ENCODE data around the gene CCDC88B. TPM values are rescaled to one million over a fixed set of nuclear protein-coding genes. Genes with fewer than 3 reads are reported as not detected.

Gene CCDC88B
- total RNA-seq, 1 donor from 2014 or later: 5.1 TPM

GRCh38 chr11:64343767-64344559, 4.0 kb downstream of the CCDC88B start:
- Histone ChIP-seq H3K36me3 (no peaks in the 10 kb centered on the region), H3K4me3 (no peak overlapping the region), H3K9me3 (no peaks in the 10 kb centered on the region), H3K4me1 (peaks cover 3 to 6% of the 10 kb centered on the region in 2 donors), H3K27me3 (no peaks in the 10 kb centered on the region), H3K27ac (no peak overlapping the region)
- intact Hi-C loops (cut with DNase I): no loop called here
- no peak for TF ChIP-seq CTCF (IDR thresholded peaks at IDR 0.05)
- DNase-seq (ENCODE audit: low spot score in 2 of 2): no peak

- intact Hi-C loops (cut with DNase I): no loop called here
- H3K4me3 ChIP-seq: no peak overlapping the region
- no peak for DNase-seq (ENCODE audit: low spot score in 2 of 2)
- TF ChIP-seq CTCF (IDR thresholded peaks at IDR 0.05): no peak
- H3K27ac ChIP-seq: no peak overlapping the region
- peaks cover 3 to 6% of the 10 kb centered on the region in 2 donors for H3K4me1 ChIP-seq
- H3K36me3 ChIP-seq: no peaks in the 10 kb centered on the region
- no peaks in the 10 kb centered on the region for H3K9me3 ChIP-seq
- no peaks in the 10 kb centered on the region for H3K27me3 ChIP-seq
These were observed 4.8 kb downstream of the CCDC88B start for GRCh38 chr11:64344787-64345186.

DNA sequence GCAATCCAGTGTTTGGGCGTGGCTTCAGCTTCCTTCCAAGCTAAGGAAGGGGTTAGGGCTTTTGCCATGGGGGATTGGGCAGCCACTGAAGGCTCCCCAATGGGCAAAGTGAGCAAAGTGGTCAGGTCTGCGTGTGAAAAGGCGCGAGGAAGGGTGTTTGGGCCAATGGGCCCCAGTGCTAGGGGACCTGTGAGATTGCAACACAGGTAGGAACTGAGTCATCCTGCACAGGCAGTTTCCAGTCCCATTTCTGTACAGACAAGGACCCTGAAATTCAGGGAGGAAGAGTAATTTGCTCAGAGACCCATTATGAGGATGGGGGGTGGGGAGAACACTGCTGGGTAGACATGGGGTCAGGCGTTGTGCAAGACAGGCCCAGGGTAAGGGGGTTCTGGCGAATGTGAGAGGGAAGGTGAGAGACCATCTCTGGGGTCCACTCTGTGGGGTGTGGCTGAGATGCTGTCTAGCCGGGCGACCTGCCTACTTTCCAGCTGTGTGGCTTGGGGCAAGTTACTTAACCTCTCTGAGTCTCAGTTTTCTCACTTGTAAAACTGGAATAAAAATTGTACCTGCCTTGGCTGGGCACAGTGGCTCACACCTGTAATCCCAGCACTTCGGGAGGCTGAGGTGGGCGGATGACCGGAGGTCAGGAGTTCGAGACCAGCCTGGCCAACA, 7.3 kb downstream of the CCDC88B start:
- no peaks in the 10 kb centered on the region for H3K9me3 ChIP-seq
- no peaks in the 10 kb centered on the region for H3K36me3 ChIP-seq
- peaks cover 0 to 1% of the 10 kb centered on the region in 2 donors for H3K4me1 ChIP-seq
- no peak for TF ChIP-seq CTCF (IDR thresholded peaks at IDR 0.05)
- H3K27ac ChIP-seq: no peak overlapping the region
- no peak for DNase-seq (ENCODE audit: low spot score in 2 of 2)
- no peak overlapping the region for H3K4me3 ChIP-seq
- intact Hi-C loops (cut with DNase I): no loop called here
- no peaks in the 10 kb centered on the region for H3K27me3 ChIP-seq

GRCh38 chr11:64348383-64349024, 8.5 kb downstream of the CCDC88B start:
- Histone ChIP-seq H3K9me3 (no peaks in the 10 kb centered on the region), H3K27me3 (no peaks in the 10 kb centered on the region), H3K4me1 (no peaks in the 10 kb centered on the region), H3K36me3 (no peaks in the 10 kb centered on the region), H3K4me3 (no peak overlapping the region), H3K27ac (no peak overlapping the region)
- no peak for DNase-seq (ENCODE audit: low spot score in 2 of 2)
- no peak for TF ChIP-seq CTCF (IDR thresholded peaks at IDR 0.05)
- intact Hi-C loops (cut with DNase I): no loop called here

DNA sequence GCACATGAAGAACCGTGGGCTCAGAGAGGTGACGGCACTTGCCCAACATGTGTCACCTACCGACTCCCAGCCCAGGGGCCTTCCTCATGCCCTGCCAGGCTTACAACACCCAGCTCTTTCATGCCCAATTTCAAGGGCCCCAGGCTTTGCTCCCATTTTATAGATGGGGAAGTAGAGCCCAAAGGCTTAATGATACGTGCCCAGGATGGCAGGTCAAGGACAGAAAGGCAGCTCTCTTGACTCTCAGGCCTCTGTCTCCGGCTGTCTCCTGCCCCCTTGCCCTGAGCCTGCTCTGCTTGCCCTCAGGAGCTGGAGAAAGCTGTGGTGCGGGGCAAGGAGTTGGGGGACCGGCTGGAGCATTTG, 9.0 kb downstream of the CCDC88B start:
- Histone ChIP-seq H3K9me3 (no peaks in the 10 kb centered on the region), H3K4me1 (no peaks in the 10 kb centered on the region), H3K4me3 (no peak overlapping the region), H3K27me3 (no peaks in the 10 kb centered on the region), H3K27ac (no peak overlapping the region), H3K36me3 (no peaks in the 10 kb centered on the region)
- intact Hi-C loops (cut with DNase I): no loop called here
- no peak for TF ChIP-seq CTCF (IDR thresholded peaks at IDR 0.05)
- no peak for DNase-seq (ENCODE audit: low spot score in 2 of 2)

All from ascending aorta (tissue), 2 donors.